Hematopoietic multipotent progenitor cell treated with erythropoietin and hydrocortisone succinate and interleukin-3 and kit ligand, for 15 days (in vitro differentiated cells): ENCODE measurements around the gene ANKRD22.

Experiments
- DNase-seq: peaks from one replicate; pipeline ENCODE4 v3.0.0-alpha.2; 2015; ENCODE audit warnings: low spot score

Gene ANKRD22

GRCh38 chr10:88835096-88835909 is 16.3 kb downstream of the ANKRD22 start:
- DNase-seq, result peak; percentile 70

GRCh38 chr10:88833723-88834122 is 17.9 kb downstream of the ANKRD22 start:
- DNase-seq, result no peak

- no peak for DNase-seq
Measured at GRCh38 chr10:88833156-88833555, 18.5 kb downstream of the ANKRD22 start.

GRCh38 chr10:88832376-88832775 is 19.3 kb downstream of the ANKRD22 start:
- DNase-seq, result no peak

- no peak for DNase-seq
Measured at GRCh38 chr10:88831709-88832108, 19.9 kb downstream of the ANKRD22 start.

- no peak for DNase-seq
Measured at GRCh38 chr10:88830643-88831268, 20.9 kb downstream of the ANKRD22 start.

GRCh38 chr10:88828310-88828709 is 23.3 kb downstream of the ANKRD22 start:
- no peak for DNase-seq

GRCh38 chr10:88827671-88828070 is 24.0 kb downstream of the ANKRD22 start:
- DNase-seq, result no peak

- no peak for DNase-seq
Measured at GRCh38 chr10:88826388-88826787, 25.3 kb downstream of the ANKRD22 start.

- no peak for DNase-seq
Measured at GRCh38 chr10:88820748-88821401, 30.8 kb downstream of the ANKRD22 start.

GRCh38 chr10:88819290-88819689 is 32.4 kb downstream of the ANKRD22 start:
- DNase-seq, result no peak

- no peak for DNase-seq
Measured at GRCh38 chr10:88813200-88813599, 38.4 kb downstream of the ANKRD22 start.

- DNase-seq, result peak; percentile 4
Measured at GRCh38 chr10:88810196-88810961, 41.3 kb downstream of the ANKRD22 start.

GRCh38 chr10:88809621-88810020 is 42.0 kb downstream of the ANKRD22 start:
- DNase-seq, result no peak

- DNase-seq, result no peak
Measured at GRCh38 chr10:88805924-88806323, 45.7 kb downstream of the ANKRD22 start.

- no peak for DNase-seq
Measured at GRCh38 chr10:88805361-88805760, 46.3 kb downstream of the ANKRD22 start.

- no peak for DNase-seq
Measured at GRCh38 chr10:88804083-88804812, 47.4 kb downstream of the ANKRD22 start.

- DNase-seq, result no peak
Measured at GRCh38 chr10:88803641-88804040, 48.0 kb downstream of the ANKRD22 start.

- no peak for DNase-seq
Measured at GRCh38 chr10:88802523-88803285, 48.9 kb downstream of the ANKRD22 start, which contains the start of gene LIPM. TSS of gene LIPM (plus strand) at chr10:88802730. CDS start at chr10:88802897, 167 bp downstream.
